PC-9 (cell line): ENCODE measurements around the gene HLA-DQA2. TPM values are rescaled to one million over a fixed set of nuclear protein-coding genes. Genes with fewer than 3 reads are reported as not detected.

Experiments used
- BruUV-seq: library from RNA; stranded (reverse); fragments of 400-500 nt; replicated peaks from 2 replicates; lab custom pipeline; 2021; lab: Mats Ljungman, UMichigan
- CTCF ChIA-PET: fragments of 300-600 bp; sonication (Branson Sonifier 250); formaldehyde crosslinking; loops from one replicate; lab custom pipeline; 2022; ENCODE audit warnings: antibody characterized with exemption; lab: Charles Lee
- POLR2A ChIA-PET: fragments of 300-600 bp; sonication (Branson Sonifier 250); formaldehyde crosslinking; loops from one replicate; lab custom pipeline; 2022; ENCODE audit warnings: antibody characterized with exemption; ENCODE audit not compliant: unreplicated experiment; lab: Charles Lee
- DNase-seq, 2 experiments: peaks; one replicate each; pipeline versions ENCODE4 v3.0.0 to v3.0.0-alpha.2; 2015 to 2022; ENCODE audit warnings: mixed read lengths in 1 of 2
- H2AFZ ChIP-seq: fragments of 200-600 bp; sonication (generic); 2 replicates; pipeline ENCODE4 v1.8.1; 2017; ENCODE audit warnings: antibody characterized with exemption
- H3F3A ChIP-seq: fragments of 200-600 bp; sonication (generic); 2 replicates; pipeline ENCODE4 v1.8.1; 2017; ENCODE audit warnings: antibody characterized with exemption, mild to moderate bottlenecking, low read depth; ENCODE audit not compliant: insufficient read depth
- H3K27ac ChIP-seq: fragments of 200-600 bp; sonication (generic); 2 replicates; pipeline ENCODE4 v1.6.1; 2016; ENCODE audit warnings: mixed run types
- H3K27me3 ChIP-seq: fragments of 200-600 bp; sonication (generic); 2 replicates; pipeline ENCODE4 v1.6.1; 2016; ENCODE audit warnings: low read depth, mixed run types; ENCODE audit not compliant: insufficient read depth
- H3K36me3 ChIP-seq: fragments of 200-600 bp; sonication (generic); 2 replicates; pipeline ENCODE4 v1.6.1; 2016; ENCODE audit warnings: low read depth, mixed run types
- H3K4me1 ChIP-seq: fragments of 200-600 bp; sonication (generic); replicated peaks from 2 replicates; pipeline ENCODE4 v1.6.1; 2016; ENCODE audit warnings: mixed run types; ENCODE audit not compliant: insufficient read depth
- H3K4me2 ChIP-seq: fragments of 200-600 bp; sonication (generic); 2 replicates; pipeline ENCODE4 v1.6.1; 2017; ENCODE audit warnings: mixed run types
- H3K4me3 ChIP-seq: fragments of 200-600 bp; sonication (generic); 2 replicates; pipeline ENCODE4 v1.6.1; 2016; ENCODE audit warnings: mixed run types
- H3K79me2 ChIP-seq: fragments of 200-600 bp; sonication (generic); 2 replicates; pipeline ENCODE4 v1.6.1; 2017; ENCODE audit warnings: low read depth, mixed run types
- H3K9me2 ChIP-seq: fragments of 200-600 bp; sonication (generic); 2 replicates; pipeline ENCODE4 v1.8.1; 2017; ENCODE audit warnings: mild to moderate bottlenecking; ENCODE audit not compliant: insufficient read depth
- H3K9me3 ChIP-seq: fragments of 200-600 bp; sonication (generic); 2 replicates; pipeline ENCODE4 v1.8.1; 2016; ENCODE audit warnings: low read depth; ENCODE audit not compliant: insufficient read depth
- H4K20me1 ChIP-seq: fragments of 200-600 bp; sonication (generic); 2 replicates; pipeline ENCODE4 v1.8.1; 2017; ENCODE audit not compliant: insufficient read depth
- CTCF ChIP-seq: fragments of 200-600 bp; sonication (generic); conservative IDR thresholded peaks from 2 replicates; pipeline ENCODE4 v1.6.1; 2017; ENCODE audit warnings: mixed run types, antibody characterized with exemption, mild to moderate bottlenecking, moderate library complexity
- EZH2 ChIP-seq: fragments of 200-600 bp; sonication (generic); IDR thresholded peaks from 2 replicates; pipeline ENCODE4 v1.8.0; 2017; ENCODE audit warnings: antibody characterized with exemption, low read depth
- intact Hi-C: fragments of 100-400 bp; cut with micrococcal nuclease; formaldehyde crosslinking; loops from one replicate; pipeline ENCODE4 v1.10.0; 2022; ENCODE audit not compliant: unreplicated experiment
- total RNA-seq: library from RNA; stranded (reverse); gene quantifications from 2 replicates; pipeline ENCODE4 v1.2.3, GENCODE V29; 2021

The HLA-DQA2 gene
- total RNA-seq, 1 experiment from 2014 or later, result not detected

DNA sequence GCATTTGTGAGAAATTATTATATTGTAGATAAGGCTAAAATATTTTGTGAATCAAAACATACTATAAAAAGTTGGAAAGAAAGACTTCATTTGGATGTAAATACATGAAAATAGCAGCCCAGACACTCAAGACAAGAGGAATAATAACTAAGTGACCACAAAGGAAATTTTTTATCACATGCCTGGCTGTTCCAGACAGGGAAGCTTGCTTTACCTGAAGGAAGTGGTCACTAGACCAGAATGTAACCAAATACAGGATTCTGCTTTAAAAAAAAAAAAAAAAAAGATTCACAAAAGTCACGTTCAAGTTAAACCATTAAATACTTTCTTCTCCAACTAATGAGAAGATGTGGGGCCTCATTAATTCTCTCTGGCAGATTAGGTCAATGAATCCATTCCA, 31.5 kb downstream of the HLA-DQA2 start:
- TF ChIP-seq CTCF, result no peak
- no peak for TF ChIP-seq EZH2
- Histone ChIP-seq H3K4me3 (no peak overlapping the region), H3F3A (no peaks in the 10 kb centered on the region), H2AFZ (no peak overlapping the region), H3K27ac (no peak overlapping the region), H4K20me1 (no peaks in the 10 kb centered on the region), H3K9me2 (no peaks in the 10 kb centered on the region), H3K9me3 (no peaks in the 10 kb centered on the region), H3K4me1 (no peaks in the 10 kb centered on the region), H3K36me3 (no peaks in the 10 kb centered on the region), H3K4me2 (no peak overlapping the region), H3K27me3 (peaks cover 63% of the 10 kb centered on the region), H3K79me2 (no peaks in the 10 kb centered on the region)
- ChIA-PET POLR2A (no interaction called here), CTCF (interaction anchor here (0.6 kb wide), 1 partner anchor 264 kb away, joined by 6 read pairs; no protein-coding TSS in a partner anchor)
- intact Hi-C loops, result no loop called here
- BruUV-seq, result no TSS peak
- no peak for DNase-seq

DNA sequence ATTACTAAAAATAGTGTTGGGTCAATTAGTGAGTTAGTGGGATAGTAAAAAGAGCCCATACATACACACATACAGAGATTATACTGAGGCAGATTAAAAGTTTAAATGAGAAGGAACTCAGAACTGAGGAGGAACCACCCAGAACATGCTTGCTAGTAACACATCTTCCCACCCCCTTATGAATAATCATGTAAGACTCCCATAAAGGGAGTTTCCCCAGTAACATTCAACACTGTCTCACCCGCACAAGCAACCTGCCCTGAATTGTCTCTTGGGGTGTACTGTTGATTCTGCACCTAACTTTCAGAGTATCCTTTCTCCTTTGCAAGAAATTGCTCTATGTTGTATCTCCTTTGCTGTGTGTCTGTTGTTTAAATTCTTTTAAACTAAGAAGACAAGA, 33.2 kb downstream of the HLA-DQA2 start:
- Histone ChIP-seq H3K79me2 (no peaks in the 10 kb centered on the region), H3K27ac (no peak overlapping the region), H2AFZ (no peak overlapping the region), H4K20me1 (no peaks in the 10 kb centered on the region), H3K27me3 (peaks cover 60% of the 10 kb centered on the region), H3F3A (no peaks in the 10 kb centered on the region), H3K4me3 (no peak overlapping the region), H3K4me2 (no peak overlapping the region), H3K9me3 (no peaks in the 10 kb centered on the region), H3K9me2 (no peaks in the 10 kb centered on the region), H3K4me1 (no peaks in the 10 kb centered on the region), H3K36me3 (no peaks in the 10 kb centered on the region)
- TF ChIP-seq CTCF (no peak), EZH2 (no peak)
- POLR2A ChIA-PET, result no interaction called here
- CTCF ChIA-PET, result no interaction called here
- DNase-seq, result no peak
- intact Hi-C loops, result no loop called here
- no TSS peak for BruUV-seq

DNA sequence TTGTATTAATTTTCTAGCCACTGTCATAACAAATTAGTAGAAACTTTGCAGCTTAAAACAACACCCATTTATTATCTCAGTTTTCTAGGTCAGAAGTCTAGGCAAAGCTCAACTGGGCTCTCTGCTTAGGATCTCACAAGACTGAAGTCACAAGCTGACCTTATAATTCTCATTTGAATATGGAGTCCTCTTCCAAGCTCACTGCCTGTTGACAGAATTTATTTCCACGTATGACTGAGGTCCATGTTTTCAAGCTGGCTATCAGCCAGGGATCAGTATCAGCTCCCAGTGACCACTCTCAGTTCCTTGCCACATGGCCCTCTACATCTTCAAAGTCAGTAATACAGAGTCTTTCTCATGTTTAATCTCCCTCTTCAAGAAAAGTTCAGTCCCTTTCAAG, 33.9 kb downstream of the HLA-DQA2 start:
- H3K79me2 ChIP-seq, result no peaks in the 10 kb centered on the region
- H3K27me3 ChIP-seq, result peaks cover 61% of the 10 kb centered on the region
- ChIA-PET POLR2A (no interaction called here), CTCF (no interaction called here)
- no peaks in the 10 kb centered on the region for H3K9me2 ChIP-seq
- no peak overlapping the region for H2AFZ ChIP-seq
- no peaks in the 10 kb centered on the region for H3K9me3 ChIP-seq
- no peaks in the 10 kb centered on the region for H3K4me1 ChIP-seq
- no peak overlapping the region for H3K4me3 ChIP-seq
- BruUV-seq, result no TSS peak
- TF ChIP-seq EZH2 (no peak), CTCF (no peak)
- H3K27ac ChIP-seq, result no peak overlapping the region
- DNase-seq, result no peak
- H3F3A ChIP-seq, result no peaks in the 10 kb centered on the region
- intact Hi-C loops, result no loop called here
- H4K20me1 ChIP-seq, result no peaks in the 10 kb centered on the region
- H3K4me2 ChIP-seq, result no peak overlapping the region
- H3K36me3 ChIP-seq, result no peaks in the 10 kb centered on the region
